ENCODE results near the gene ZNF106.

Gene ZNF106

DNA sequence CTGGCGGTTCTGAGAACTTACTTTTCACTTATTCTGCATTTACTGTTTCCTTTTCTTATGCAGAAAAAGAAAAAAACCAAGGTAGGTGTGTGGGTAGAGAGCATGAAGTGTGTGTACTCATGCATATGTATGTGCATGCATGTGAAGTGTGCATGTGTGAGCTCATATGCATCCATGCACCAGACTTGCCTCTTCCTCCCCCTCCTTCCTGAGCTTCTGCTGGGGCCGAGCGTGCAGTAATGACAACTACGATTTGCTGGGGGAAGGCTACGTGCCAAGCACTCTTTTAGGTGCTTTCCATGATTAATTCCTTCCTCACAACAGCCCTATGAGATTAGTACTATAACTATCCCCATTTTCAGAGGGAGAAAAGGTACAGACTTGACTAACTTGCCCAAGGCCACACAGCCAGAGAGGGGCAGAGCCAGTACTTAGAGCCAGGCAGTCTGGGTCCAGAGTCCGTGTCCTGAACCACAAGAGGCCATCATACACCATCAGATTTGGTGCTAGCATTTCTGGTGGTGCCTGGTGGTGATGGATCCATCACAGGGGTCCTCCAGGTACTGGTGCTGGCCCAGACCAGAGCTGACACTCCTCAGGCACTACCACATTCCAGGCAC, 85.0 kb downstream of the ZNF106 start:
- no peak for DNase-seq (ENCODE audit: low spot score)

- no peak for DNase-seq (ENCODE audit: low spot score)
Observed at GRCh38 chr15:42404461-42405235, 86.3 kb downstream of the ZNF106 start.

DNA sequence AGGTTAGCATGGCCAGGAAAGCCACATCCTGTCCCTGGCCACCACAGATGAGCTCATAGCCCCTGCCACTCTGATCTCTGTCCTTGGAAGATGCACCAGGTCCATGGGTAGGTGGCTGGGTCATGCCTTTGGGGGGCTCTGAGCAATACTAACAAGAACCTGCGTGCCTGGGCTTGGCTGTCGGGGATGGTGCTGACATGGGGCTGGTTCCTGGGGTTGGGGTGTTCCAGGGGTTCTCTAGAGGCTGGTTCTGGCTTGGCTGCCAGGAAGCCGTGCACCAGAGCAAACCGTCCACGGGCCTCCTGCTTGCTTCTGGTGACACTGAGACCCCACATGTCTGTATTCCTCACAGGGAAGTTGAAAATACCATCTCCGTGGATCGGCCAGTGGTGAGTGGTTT, 87.6 kb downstream of the ZNF106 start:
- DNase-seq (ENCODE audit: low spot score) = no peak

DNA sequence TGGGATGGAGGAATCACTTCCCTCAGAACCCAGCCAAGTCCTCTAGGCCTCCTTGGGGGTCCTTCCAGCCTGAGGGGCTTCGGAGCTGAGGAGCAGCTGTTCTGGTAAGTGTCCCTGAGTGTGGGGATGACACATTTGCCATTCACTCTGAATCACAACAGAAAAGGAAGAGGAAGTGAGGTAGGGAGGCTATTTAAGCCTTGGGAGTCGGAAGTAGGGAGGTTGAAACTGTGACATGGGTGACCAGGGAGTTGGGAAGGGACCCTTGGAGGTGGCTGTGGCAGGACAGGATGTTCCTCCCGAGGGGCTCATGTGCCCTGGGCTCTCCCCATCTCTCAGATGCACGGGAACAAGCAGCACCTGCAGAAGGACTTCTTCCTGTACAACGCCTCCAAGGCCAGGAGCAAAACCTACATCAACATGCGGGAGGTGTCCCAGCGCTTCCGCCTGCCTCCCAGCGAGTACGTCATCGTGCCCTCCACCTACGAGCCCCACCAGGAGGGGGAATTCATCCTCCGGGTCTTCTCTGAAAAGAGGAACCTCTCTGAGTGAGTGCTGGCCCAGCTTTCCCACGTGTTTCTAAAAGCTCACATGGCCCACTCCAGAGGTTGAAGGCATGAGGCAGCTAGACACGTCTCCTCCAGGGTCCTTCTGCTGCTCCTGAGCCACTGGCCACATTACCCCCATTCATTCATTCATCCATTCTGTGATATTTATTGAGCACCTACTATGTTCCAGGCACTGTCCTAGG, 88.3 kb downstream of the ZNF106 start:
- DNase-seq (ENCODE audit: low spot score) = no peak

DNA sequence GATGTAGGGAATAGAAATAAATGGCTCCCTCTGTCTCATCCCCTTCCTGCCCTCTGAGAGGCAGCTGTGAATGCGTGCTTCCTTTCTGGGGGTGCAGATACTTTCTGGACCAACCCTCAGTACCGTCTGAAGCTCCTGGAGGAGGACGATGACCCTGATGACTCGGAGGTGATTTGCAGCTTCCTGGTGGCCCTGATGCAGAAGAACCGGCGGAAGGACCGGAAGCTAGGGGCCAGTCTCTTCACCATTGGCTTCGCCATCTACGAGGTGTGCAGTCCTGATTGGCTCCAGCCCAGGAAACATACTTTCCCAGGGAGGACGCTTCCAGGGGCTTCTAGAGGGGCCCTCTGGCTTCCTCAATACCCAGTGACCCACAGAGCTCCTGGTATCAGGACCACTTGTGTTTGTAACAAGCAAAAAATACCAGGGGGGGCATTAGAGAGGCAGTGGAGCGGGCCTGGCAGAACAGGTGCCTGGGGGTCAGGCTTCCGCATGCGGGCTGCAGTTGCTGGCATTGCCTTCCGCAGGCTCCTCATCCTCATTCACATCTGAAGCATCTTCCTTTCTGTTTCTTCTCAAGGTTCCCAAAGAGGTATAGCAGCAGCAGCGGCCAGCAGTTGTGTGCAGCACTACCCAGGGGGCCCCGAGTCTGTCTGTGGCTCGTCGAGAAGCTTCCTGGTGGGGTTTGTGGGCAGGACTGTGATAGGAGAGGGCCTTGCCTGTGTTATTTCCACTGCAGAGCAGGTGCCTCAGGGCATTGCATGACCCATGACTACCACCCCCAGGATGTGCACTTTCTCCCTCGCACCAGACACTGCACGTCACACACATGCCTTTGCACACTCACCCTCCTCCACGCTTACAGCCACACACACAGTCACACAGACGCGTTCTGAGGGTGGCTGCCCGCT, 89.1 kb downstream of the ZNF106 start:
- no peak for DNase-seq (ENCODE audit: low spot score)

GRCh38 chr15:42395838-42396237, 95.1 kb downstream of the ZNF106 start:
- DNase-seq (ENCODE audit: low spot score) = no peak

- DNase-seq (ENCODE audit: low spot score) = no peak
Observed at GRCh38 chr15:42394106-42394505, 96.8 kb downstream of the ZNF106 start.

- DNase-seq (ENCODE audit: low spot score) = no peak
Observed at GRCh38 chr15:42392309-42393024, 98.5 kb downstream of the ZNF106 start.

DNA sequence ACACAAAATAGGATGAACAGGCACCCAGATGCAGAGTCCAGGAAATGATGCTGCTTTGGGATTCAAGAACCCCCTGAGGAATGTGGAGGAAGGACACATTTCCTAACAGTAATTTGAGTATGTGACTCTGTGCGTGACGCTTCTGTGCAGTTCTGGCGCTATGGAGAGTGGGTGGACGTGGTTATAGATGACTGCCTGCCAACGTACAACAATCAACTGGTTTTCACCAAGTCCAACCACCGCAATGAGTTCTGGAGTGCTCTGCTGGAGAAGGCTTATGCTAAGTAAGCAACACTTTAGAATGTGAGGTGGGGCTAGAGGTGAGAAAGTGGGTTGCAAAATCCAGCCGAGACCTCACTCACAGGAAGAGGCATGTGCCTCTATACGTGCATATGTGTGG, 103.3 kb downstream of the ZNF106 start:
- no peak for DNase-seq (ENCODE audit: low spot score)

DNA sequence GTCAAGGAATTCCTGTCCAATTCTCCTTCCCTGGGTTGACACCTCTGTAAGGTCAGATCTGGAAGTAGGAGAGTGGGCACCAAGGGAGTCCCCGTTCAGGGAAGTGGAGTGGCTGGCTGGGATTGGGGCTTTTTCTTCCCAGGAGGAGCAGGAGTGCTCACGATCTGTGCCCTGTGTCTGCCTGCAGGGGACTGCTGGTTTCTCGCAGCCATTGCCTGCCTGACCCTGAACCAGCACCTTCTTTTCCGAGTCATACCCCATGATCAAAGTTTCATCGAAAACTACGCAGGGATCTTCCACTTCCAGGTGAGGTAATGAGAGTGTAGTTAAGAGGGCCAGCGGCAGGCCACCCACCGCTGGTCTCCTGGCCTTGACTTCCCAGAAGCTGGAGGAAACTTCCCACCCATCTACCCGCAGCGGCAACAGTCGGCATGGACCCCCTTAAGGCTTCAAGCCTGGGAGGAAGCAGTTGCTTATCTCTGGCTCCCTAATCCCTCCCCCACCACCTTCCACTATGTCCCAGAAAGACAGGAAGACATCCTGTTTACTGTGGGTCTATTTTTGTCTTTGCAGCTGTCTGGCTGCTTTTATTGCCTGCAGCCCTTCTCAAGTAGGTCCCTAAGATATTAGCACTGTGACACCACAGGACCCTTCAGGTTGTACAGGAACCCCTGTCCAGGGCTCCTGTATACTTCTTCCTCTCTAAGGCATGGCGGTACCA, 104.8 kb downstream of the ZNF106 start:
- DNase-seq (ENCODE audit: low spot score) = no peak

DNA sequence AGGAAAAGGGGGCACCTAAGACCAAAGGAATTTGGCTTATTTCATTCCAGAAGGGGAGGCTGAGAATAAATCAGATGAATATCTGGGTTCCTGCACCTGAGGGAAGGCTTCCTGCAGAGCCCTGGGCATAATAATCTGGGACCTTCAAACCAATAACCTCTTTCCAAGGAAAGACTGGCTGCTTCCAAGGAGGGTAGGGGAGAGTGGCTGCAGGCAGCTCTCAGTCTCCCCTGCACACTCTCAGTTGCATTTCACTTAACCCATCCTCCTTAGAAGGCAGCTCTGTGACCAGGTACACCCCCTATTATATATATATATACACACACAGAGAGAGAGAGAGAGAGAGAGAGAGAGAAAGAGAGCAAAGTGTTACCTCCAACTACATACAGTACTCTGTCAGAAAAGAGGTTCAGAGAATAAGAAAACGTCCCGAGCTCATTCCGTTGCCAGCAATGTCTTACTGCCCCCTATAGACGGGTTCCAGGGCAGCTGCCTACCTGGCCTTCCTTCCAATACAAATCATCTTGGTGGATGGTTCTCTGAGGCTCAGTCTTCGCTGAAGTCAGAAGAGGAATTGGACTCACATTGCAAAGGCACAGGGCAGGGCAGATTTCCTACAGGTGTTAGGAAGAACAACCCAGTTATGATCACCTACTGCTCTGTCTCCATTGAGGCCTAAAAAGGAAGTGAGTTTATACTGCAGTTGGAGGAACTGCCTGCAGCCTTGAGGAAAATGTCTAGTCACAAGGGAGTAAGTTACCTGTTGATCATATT, 105.5 kb downstream of the ZNF106 start:
- DNase-seq (ENCODE audit: low spot score) = peak; percentile 49

DNA sequence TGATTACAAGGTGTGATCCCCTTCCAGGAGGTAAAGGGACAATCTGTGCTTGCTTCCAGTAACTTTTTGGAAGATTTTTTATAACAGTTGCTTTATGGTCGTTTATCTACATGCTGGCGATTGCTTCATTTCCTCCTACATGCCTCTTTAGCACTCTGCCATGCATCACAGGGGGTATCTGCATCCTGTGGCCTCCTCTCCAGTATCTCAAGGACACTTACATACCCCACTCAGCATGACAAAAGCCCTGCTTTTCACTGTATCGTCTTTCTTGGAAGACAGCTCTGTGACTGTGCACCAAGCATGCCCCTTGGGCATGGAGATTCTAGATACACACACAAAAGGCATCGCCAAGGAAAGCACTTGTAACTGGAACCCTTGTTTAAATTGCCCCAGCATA, 106.3 kb downstream of the ZNF106 start:
- no peak for DNase-seq (ENCODE audit: low spot score)

DNA sequence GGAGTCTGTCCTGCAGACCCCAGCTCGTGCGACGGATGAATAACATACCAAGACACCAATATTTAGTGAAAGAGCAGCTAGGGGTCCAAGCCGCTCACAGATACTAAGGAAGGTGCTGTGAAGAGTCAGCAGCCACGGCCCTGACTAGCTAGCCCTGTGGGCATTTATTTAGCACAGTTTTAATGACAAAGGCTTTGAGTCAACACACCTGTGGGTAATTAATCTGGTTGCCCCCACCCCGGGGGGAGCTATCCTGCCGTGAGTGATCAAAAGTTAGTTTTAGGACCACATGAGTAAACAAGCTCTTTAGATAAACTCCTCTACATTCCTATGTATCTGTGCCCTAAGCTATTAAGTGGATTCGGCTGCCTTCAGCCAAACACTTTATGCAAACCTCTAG, 112.9 kb downstream of the ZNF106 start:
- DNase-seq (ENCODE audit: low spot score) = no peak

- DNase-seq (ENCODE audit: low spot score) = no peak
Observed at GRCh38 chr15:42375941-42376340, 115.0 kb downstream of the ZNF106 start.

GRCh38 chr15:42375252-42375651, 115.7 kb downstream of the ZNF106 start:
- no peak for DNase-seq (ENCODE audit: low spot score)

GRCh38 chr15:42374810-42375209, 116.1 kb downstream of the ZNF106 start:
- DNase-seq (ENCODE audit: low spot score) = no peak

- DNase-seq (ENCODE audit: low spot score) = no peak
Observed at GRCh38 chr15:42373936-42374335, 117.0 kb downstream of the ZNF106 start.

GRCh38 chr15:42373274-42373673, 117.7 kb downstream of the ZNF106 start:
- DNase-seq (ENCODE audit: low spot score) = no peak

GRCh38 chr15:42371096-42371495, 119.8 kb downstream of the ZNF106 start:
- no peak for DNase-seq (ENCODE audit: low spot score)

DNA sequence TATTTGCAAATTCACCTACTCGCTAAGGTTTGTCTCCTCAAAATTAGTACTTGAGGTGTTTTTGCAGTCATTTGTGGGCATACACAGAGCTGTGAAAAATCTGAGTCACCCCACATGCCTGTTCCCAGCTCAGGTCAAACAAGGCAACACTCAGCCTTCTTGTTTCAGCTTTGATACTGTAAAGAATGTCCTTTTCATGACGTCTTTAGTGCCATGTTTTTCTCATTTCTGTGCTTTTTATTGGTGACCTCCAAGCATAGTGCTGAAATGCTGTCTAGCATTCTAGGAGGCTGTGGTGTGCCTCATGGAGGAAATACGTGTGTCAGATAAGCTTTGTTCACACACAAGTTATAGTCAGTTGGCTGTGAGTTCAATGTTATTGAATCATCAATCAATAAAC, 122.8 kb downstream of the ZNF106 start:
- DNase-seq (ENCODE audit: low spot score) = no peak
